Left hindlimb (tissue), 1 donor: ENCODE results near the gene ZKSCAN8.

Experiments
- DNase-seq: peaks from one replicate; pipeline ENCODE4 v3.0.0-alpha.2; 2018

The ZKSCAN8 gene

DNA sequence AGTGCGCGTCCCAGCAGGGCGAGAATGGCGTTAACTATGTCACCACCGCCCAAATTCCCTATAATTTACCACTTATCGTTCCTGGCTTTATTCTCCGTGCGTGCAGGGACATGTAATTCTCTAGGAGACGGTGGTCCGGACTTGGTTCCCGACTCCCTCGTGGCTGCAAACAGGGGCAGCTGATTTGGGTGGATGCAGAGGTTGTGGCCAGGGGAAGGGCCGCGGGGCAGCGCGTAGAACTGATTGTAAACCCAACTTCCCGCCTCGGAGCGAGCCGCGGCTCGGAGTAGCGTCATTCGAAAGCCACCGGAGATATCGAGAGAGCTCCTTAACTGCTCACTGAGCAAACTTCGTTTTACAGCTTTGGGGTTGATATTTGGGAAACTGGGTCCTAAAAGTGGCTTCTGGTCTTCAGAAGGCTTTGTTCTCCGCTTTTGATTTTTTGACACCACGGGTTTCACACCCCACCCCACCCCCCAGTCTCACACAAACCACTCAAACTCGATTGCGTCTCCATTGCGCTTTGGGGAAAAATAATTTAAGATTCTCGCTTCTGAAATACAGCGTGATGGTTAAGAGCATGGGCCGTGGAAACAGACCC, 65.9 kb downstream of the ZKSCAN8 start:
- DNase-seq, result peak; percentile 42

DNA sequence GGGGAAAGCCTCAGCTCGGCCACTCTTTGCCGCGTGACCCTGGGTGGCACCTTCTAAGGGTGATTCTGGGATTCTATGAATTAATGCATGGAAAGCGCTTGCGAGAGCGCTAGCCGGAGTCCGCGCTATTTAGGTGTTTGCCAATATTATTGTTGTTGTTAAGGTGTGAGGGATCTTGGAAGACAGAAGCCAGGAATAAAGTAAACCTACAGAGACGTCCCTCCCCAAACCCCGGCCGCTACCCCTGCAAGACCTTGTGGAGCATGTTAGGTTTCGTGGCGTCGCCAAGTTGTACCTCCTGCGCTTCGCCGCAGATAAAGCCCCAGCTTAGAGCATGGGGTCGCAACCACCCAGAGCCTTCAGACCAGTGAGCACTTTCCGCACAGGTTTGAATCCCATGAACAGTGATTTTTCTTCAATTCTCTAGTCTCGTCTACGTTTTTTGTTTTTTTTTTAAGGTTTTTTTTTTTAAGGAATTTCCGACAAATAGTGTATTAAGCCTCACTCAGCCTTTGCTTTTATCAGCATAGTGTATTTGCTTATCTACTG, 66.5 kb downstream of the ZKSCAN8 start:
- peak; percentile 39 for DNase-seq
